NB4 (cell line): ENCODE measurements around the gene SERGEF.

ENCODE experiments used
- CTCF ChIP-seq: IDR thresholded peaks from one replicate; pipeline ENCODE4 v1.5.1; 2012; ENCODE audit warnings: low read depth, low read length
- MAX ChIP-seq: IDR thresholded peaks from 2 replicates; pipeline ENCODE4 v1.6.1; 2011; ENCODE audit warnings: low read depth, low read length

- TF ChIP-seq CTCF = no peak
- no peak for TF ChIP-seq MAX
Measured at GRCh38 chr11:17992916-17993315, 19.9 kb downstream of the SERGEF start.
